Suppressor macrophage treated with lipopolysaccharide for 4 hours (primary cell): ENCODE results near the gene COMP.

ENCODE experiments used
- DNase-seq: peaks from one replicate; pipeline ENCODE4 v3.0.0-alpha.2; 2020

COMP gene

DNA sequence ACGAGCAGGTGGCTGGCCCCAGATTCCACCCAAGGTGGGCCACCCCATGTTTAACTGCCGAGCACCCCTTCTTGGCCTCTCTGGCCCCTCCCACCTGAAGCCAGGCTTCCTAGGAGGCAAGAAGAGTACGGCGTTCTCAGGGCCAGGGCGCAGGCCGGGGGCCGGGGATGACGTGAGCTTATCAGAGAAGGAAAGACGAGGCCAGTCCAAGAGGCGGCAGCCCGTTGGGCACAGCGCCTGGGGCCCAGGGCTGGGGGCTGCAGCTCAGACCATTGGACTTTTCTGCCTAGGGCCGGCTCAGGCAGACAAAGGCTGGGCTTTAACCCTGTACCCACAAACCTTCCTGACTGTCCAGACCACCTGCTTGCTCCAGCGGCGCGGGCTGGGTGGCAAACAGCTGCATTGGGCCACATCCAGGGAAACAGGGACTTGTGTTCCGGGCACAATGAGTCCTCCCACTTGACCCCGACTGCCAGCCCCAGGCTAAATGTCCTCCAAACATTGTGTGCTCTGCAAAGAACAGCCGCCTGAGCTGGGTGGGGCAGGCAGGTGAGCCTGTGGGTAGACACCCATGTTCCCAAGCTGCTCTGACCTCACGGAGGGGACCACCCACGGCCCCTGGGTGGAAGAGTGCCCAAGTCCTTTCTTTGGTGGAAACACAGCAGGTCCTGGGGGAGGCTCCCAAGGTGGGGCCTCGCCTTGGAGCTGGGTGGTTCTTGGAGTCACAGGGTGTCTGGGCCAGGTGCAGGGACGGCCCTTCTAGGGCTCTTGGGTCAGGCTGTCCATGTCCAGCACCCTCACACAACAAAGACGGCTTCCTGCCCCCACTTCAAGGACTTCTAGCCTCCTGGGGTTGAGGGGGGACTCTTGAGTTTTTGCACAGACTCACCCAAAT is 21.9 kb downstream of the COMP start:
- no peak for DNase-seq

DNA sequence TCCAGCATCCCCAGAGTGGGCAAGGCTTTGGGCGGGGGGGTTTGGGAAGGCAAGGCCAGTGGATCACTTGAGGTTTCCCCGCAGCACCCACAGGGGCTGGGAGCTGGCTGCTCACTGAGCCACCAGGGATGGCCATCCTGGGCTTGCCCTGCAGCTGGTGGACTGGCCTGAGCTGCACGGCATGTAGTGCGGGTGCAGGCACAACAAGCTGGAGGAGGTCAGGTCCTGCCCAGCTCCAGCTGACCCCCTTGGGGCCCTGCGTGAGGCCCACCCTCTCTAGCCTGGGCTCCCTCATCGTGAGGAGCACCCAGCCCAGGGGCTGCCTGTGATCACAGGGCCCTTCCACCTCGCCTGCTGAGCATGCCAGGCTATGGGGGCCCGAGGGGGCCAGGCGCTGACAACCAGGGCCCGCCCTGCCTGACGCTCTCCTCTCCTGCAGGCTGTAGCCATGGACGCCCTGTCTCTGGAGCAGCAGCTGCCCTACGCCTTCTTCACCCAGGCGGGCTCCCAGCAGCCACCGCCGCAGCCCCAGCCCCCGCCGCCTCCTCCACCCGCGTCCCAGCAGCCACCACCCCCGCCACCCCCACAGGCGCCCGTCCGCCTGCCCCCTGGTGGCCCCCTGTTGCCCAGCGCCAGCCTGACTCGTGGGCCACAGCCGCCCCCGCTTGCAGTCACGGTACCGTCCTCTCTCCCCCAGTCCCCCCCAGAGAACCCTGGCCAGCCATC is 22.9 kb downstream of the COMP start:
- no peak for DNase-seq

DNA sequence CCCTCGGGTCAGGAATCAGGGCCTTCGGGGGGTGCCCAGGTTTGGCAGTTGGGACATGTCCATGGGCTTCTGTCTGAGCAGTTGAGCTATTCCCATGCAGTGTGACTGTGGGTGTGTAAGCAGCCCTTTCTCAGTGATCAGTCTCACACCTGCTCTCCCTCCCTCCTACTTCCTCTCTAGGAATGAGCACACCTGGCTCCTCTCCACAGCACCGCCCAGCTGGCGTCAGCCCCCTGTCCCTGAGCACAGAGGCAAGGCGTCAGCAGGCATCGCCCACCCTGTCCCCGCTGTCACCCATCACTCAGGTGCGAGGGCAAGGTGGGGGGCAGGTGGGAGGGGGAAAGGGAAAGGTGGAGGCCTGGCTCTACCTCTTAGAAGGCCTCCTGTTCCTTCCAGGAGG is 25.9 kb downstream of the COMP start:
- no peak for DNase-seq

DNA sequence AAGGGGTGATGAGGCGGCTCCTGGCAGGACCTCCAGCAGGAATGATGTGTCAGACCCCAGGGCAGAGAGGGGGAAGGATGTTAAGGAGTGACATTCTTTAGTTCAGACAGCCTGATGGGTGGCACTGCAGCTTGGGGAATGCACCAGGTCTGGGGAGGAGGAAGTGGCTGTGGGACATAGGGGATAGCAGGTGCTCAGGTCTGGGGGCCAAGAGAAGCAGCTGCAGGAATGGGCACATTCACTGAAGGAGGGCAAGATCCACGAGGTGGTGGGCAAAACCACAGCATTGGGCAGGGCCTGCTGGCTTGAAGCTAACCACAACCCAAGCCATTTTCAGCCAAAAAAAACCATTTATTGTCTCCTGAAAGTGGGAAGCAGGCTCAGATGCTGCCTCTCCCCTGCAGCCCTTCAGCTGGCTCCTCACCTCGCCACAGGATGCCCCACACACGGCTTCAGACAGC is 26.5 kb downstream of the COMP start:
- DNase-seq, result no peak

DNA sequence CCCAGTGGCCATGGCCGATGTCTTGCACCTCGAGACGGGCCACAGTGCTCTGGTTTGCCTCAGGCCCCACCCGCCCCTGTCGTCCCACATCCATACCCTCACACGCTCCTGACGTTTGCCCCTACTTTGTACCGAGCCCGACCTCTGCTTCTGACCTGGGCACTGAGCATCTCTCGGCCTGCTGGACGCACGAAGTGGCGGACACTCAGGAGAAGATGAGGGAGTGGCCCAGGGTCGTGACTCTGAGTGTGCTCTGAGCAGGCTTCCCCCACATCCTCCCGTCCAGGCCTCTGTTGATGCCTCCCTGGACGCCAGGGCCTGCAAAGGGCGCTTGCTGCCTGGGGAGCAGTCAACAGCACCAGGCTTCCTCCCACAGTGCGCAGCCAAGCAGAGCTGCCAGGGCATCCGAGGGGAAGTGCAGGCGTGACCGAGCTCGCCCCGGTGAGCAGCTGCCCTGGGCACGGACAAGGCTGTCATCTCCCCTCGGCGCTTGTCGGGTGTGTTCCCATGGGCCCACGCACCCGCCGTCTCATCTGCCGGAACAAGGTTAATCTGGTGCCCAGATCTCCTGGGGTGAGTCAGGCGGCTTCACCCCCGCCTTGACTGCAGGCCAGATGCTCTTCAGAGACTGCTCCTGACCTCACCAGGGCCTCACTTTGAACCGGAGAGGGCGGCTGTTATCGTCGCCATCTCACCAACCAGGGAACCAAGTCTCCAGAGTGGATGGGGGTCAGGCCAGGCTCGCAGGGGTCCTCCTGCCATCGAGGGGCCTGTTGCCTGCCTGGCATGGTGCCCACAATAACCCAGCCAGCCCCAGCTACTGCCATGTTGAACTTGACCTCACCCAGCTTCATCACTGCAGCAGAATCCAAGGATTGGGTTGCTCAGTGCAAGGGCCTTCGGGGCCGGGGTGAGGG is 27.2 kb downstream of the COMP start:
- DNase-seq, result no peak

DNA sequence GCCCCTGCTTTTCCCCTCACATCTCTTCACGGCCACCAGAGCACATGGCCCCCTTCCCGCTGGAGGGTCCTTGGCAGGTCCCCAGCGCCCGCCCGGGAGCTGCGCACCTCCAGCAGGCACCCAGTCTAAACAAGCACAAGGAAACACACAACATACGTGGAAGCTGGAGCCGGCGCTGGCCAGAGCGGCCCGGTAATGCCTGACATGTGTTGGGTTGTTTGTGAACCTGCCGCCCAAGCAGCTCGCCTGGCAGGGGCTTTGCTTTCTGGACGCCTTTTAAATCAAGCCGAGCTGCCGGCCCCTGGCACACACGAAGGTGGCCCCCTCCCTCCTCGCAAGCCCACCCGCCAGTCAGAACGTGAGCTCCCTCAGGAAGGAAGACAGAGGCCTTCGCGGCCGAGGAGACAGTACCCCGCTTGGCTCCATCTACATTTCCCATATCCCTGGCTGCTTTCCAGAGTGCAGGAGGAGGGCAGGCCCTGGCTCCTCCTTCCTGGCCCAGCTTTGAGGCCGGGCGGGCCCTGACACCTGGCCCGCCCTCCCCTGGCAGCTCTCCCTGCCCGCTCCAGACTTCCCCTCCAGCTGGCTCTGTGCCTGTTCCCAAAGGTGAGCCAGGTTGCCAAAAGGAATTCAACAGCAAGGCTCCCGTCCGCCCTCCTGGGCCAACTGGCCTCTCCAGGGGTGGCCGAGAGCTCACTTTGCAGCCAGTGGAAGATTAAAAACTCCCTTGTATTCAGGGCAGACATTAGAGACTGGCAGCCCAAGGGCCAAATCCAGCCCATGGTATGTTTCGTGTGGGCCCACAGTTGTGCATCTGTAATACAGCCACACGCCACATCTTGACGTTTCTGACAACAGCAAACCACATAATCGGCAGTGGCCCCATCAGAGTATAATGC is 28.7 kb downstream of the COMP start:
- DNase-seq, result no peak

DNA sequence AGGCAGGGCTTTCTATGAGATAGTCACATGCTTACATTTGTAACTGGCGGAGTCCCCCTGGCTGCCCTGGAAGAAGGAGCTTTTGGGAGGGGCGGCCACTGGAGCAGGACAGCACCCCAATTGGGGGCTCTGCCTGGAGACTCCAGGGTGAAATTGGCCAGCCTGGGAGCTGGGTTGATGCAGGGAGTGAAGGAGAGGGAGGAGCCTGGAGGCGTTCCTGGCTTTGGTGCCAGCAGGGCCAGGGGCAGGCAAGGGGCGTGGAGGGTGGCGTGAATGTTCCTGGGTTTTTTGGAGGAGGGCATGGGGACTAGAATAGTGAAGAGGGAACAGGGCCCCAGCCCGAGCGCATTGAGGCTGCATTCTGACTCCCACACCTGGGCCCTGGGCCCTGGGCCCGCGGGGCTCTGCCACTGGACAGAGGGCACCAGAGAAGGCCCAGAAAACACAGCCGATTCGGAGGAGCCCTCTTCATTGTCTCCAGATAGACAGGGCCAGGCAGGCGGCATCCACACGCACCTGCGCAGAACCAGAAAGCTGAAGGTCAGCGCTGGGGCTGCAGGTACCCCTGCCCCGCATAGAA is 29.5 kb downstream of the COMP start:
- no peak for DNase-seq

DNA sequence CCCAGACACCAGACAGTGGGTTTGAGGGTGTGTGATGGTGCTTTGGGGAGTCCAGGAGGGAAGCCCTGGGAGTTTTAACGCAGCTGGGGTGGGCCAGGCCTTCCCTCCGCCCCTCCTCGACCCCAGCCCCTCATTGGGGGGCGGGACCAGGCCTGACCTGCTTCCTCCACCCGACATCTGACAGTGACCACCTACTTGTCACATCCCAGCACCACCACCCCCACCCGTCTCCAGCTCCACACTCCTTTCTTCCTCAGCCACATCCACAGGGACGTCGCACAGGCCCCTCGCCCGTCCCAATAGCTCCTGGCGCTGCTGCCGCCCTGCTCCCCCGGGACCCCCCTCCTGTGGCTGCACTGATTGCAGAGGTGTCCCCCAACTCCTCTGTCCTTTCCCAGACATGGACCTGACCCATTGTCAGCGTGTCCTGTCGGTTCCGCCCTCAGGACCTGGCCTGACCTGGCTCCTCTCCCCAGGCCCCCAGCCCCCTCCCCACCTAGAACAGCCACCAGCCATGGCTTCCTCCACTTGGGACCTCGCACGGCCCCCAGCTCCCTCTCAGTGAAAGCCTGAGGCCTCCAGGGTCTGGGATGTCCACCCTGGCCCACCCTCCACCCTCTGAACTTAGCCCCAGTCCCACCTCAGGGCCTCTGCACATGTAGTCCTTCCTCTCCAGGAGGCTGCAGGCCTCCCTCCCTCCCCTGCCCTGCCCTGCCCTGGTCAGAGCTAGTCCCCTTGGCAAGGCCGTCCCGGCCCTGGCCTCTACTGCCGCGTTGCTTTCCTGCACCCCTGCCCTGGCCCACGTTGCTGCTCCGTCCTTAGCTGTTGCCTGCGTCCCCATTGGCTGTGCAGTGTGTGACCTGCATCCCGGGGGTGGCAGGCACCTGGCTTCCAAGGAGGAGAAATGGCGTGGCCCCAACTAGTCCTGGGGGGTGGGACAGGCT is 30.4 kb downstream of the COMP start:
- no peak for DNase-seq

DNA sequence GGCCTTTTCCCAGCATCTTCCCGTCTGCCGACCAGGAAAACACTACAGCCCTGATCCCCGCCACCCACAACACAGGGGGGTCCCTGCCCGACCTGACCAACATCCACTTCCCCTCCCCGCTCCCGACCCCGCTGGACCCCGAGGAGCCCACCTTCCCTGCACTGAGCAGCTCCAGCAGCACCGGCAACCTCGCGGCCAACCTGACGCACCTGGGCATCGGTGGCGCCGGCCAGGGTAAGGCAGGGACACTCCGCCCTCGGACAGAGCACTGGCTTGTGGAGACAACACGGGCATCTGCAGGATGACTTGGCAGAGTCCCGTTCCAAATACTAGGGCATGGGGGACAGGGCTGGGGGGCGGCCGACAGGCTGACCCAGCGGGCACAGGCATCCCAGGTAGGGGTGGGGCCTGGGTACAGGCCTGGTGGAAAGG is 31.1 kb downstream of the COMP start:
- DNase-seq, result no peak

DNA sequence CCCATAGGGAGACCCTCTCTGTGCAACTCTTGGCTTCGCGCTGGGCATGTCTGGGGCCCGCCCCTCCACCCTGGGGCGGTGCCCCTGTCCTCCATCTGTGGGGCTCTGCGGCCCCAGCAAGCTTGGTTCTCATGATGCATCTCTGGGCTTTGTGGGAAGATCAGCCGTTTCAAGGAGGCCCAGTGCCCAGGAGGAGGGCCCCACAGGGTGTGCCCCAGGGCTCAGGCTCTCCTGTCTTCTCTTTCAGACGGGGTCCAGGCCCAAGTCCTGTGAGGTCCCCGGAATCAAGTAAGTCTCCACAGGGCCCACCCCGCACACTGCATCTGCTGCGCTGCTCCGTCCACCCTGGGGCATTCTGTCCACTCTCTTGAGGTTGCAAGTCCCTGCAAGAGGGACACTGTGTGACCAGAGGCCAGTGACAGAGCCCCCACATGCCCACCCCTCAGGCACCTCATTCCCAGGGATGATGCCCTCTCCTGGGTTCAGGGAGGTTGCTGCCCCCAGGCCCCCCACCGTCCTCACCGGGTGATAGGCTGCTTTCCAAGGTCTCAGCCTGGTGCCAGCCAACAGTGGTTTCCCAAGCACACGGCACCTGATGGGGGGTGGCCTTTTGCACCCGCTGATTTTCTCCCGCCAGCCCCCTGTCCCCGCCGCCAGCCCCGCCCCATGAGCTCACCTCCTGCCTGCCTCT is 31.7 kb downstream of the COMP start:
- DNase-seq, result no peak

DNA sequence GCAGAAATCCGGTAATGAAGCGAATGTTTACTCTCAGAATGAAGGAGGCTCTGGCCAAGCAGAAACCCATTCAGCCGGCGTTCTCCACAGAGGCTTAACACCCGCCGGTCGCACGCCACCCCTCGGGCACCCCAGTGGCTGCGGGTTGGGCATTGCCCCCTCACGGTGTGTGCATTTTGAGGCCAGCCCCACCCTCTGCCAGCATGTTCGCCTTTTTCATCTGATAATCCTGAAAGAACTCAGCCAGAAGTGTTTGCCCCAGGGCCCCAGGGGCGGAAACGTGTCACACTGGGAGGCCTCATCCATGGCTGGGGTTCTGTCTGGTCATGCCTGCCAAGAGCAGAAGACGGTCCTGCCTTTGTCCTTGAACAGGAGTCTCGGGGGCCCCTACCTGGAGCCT is 34.2 kb downstream of the COMP start:
- DNase-seq, result no peak

DNA sequence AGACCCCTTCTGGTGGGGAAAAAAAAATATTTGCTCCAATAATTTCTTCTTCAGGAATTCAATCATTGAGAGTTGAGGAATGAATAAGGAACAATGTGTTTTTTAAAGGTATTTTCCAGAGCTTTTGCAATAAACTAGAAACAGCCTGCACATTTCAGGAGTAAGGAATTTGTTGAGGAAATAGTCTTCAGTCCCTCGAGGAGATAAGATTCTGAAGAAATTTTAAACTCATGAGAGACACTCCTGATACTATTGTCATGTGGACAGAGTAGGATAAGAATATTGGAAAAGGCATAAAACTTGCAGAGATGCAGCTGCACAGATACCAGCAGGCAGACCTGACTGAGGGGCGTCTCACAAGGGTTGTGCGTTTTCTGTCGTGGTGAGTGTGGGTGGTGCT is 36.6 kb downstream of the COMP start:
- DNase-seq, result no peak

DNA sequence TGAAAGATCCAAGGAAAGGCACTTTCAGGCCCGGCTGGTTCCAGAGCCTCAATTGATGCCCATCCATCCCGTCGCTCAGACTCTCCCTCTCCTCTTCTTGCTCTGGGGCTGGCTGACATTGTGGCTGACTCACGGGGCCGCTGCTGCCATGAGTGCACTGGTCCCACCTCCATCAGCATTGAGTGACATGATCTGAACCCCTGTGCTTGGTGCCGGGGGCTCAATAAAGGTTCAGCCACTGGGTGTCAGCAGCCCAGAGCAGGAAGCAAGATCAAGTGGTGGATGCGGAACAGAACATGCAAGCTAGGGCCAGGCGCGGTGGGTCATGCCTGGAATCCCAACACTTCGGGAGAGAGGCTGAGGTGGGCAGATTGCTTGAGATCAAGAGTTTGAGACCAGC is 39.5 kb downstream of the COMP start:
- no peak for DNase-seq

DNA sequence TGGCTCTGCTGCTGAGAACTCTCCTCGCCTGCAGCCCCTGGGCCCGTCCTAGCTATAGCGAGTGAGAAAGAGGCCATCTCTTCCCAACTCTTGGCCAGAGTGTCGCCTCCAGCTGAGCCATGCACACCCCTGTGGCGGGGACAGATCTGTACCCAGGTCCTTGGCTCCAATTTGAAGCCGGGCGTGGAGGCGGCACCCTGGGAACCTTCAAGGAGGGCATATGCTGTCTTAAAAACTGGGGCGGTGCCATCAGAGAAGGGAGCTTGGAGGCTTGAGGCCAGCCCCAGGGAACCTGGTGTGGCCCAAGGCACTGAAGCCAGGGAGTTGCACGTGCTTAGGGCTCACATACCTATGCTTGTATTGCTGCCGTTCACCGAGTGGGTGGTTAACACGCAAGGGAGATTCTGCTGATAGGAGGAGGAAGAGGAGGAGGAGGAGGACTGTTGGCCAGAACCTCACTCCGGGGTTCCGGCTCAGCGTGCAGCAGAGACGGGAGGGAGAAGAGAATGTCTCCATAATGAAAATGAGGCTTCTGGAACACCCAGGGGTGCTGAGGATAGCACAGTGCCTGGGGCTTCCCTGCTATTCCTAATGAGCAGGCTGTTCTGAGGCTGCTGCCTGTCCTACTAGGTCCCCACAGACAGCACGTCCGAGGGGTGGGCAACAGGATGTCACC is 40.7 kb downstream of the COMP start:
- DNase-seq, result no peak

DNA sequence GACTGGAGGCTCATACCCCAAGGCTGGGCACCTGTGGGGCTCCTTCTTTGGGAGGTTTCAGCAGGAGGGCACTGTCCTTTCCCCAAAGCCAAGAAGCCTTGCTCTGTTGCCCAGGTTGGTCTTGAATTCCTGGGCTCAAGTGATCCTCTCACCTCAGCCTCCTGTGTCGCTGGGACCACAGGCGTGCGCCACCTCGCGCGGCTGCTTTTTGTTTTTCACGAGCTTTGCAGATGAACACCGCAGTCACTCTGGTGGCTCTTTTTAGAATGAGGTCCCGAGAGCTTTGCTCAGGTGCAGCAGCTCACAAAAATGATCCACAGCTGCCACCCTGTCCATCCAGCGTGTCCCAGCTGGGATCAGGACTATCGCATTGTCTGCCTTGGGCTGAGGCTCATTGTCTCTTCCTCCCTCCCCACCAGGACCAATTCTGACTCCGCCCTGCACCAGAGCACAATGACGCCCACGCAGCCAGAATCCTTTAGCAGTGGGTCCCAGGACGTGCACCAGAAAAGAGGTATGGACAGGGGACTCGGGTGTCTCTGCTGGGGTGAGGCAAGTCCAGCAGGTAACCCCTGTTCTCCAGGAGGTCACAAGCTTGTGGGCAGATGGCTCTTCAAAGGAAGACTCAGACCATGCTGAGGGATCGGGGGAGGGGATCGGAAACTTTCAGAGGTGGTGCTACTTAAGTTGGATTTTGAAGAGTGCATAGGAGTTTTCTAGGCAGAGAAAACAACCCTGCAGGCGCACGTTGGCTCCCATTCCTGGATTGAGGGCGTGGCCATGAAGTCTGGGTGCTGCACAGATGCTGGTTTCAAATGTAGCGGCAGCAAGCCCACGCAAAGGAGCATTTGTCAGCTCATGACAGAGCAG is 41.5 kb downstream of the COMP start:
- no peak for DNase-seq

DNA sequence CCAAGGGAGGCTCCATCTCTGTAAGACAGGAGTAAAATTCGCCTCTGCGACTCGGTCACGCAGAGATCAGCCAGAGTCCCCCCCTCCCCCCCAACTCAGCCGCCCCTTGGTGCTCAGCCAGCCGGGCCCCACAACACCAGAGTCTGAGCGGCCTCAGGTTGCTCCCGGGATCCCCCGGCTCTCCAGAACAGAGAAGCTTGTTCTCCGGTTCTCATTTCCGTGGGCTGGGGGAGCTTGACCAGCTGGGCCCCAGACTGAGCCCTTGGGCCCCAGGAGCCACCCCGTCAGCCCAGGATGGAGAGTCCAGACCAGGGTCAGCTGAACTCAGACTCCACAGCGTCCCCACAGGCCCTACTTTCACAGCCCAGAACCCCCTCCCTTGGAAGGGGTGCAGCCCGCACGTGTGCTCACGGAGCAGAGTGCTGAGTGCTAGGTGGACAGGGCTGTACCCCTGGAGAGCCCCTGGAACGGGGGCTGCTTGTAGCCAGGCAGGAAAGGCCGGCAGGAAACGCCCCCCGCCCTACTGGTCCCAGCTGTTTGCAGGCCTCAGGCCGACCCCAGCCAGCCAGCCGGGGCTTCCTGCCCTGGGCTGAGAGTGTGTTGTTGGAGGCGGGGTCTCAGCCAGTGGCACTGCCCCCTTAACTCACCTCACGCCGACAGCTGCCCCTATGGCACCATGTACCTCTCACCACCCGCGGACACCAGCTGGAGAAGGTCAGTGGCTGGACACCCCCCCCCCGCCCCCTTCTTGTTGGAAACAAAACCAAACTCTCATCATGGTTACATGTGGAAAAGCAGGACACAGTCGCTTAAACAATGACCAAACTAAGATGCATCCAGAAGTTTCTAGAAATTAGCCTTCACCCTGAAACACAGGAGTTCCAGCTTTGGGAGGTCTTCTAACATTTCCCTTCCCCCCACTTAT is 44.4 kb downstream of the COMP start:
- no peak for DNase-seq

DNA sequence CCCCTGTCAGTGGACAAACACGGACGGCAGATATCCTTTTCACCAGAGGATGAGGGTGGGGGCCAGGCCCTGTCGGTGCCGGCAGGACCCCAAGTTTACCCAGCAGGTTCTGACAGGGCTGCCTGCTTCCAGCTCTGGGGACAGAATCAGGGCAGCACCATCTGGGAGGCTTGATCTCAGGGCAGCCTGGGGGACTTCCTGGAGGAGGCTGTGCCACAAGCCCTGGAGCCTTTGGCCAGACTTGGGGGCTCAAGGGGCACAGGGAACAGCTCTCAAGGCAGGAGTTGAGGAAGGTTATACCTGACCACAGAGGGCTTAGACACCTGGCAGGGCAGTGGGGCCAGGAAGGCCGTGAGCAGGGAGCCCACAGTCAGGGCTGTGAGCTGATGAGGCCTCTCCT is 45.2 kb downstream of the COMP start:
- no peak for DNase-seq
